Neural crest cell (in vitro differentiated cells): ENCODE measurements around the gene CEP170. TPM values are rescaled to one million over a fixed set of nuclear protein-coding genes. Genes with fewer than 3 reads are reported as not detected.
"Not testable (repeated sequence)": the region's sequence is repeated elsewhere in the genome, so short reads cannot be mapped to it uniquely, and the experiment has no call there.

Source experiments
- DNase-seq: peaks from one replicate; pipeline ENCODE4 v3.0.0; 2021; ENCODE audit warnings: low read depth, mixed read lengths, low spot score
- H3K27ac Mint-ChIP-seq: one replicate; pipeline ENCODE4 v1.8.0; 2021; ENCODE audit warnings: mild to moderate bottlenecking, mixed read lengths; ENCODE audit not compliant: unreplicated experiment
- H3K27me3 Mint-ChIP-seq: 2 replicates; pipeline ENCODE4 v1.8.0; 2021; ENCODE audit warnings: low read depth, mild to moderate bottlenecking, mixed read lengths
- H3K36me3 Mint-ChIP-seq: 2 replicates; pipeline ENCODE4 v1.8.0; 2021; ENCODE audit warnings: low read depth, mild to moderate bottlenecking, mixed read lengths
- H3K4me1 Mint-ChIP-seq: 2 replicates; pipeline ENCODE4 v1.8.0; 2021; ENCODE audit warnings: mixed read lengths
- H3K4me3 Mint-ChIP-seq: one replicate; pipeline ENCODE4 v1.8.0; 2021; ENCODE audit warnings: mild to moderate bottlenecking, mixed read lengths
- H3K9me3 Mint-ChIP-seq: 2 replicates; pipeline ENCODE4 v1.8.0; 2021; ENCODE audit warnings: mixed read lengths
- total RNA-seq: library from RNA; stranded (reverse); gene quantifications from 2 replicates; pipeline ENCODE4 v1.2.1, GENCODE V29; 2021

The CEP170 gene
- total RNA-seq, 1 donor from 2014 or later: 120 TPM

DNA sequence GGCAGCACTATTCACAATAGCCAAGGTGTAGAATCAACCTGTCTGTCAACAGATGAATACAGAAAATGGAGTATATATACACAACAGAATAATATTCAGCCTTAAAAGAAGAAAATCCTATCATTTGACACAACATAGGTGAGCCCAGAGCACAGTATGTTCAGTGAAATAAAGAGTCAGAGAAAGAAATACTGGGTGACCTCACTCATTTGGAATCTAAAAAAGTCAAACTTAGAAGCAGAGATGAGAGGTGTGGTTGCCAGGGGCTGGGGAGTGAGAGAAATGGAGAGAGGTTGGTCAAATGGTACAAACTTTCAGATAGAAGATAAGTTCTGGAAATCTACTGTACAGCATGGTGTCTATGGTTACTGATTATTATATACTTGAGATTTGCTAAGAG is 150.0 kb downstream of the CEP170 start:
- not testable (repeated sequence) for H3K27ac Mint-ChIP-seq, DNase-seq, H3K9me3 Mint-ChIP-seq, H3K27me3 Mint-ChIP-seq, H3K36me3 Mint-ChIP-seq, H3K4me1 Mint-ChIP-seq, H3K4me3 Mint-ChIP-seq

DNA sequence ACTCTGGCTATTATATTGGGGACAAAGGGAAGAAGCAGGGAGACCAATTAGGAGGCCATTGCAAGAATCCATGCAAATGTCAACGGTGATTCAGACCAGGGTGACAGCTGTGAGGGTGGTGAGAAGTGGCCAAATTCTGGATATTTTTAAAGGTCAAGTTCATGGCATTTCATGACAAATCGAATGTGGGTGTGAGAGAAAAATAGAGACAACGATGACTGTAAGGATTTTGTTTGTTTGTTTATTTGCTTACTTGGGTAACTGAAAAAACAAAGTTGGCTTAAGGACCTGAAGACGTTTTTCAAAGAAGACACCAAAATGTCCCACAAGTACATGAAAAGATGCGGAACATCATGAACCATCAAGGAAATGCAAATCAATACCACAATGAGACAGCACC is 150.6 kb downstream of the CEP170 start:
- not testable (repeated sequence) for DNase-seq, H3K9me3 Mint-ChIP-seq, H3K27me3 Mint-ChIP-seq, H3K4me3 Mint-ChIP-seq, H3K36me3 Mint-ChIP-seq, H3K27ac Mint-ChIP-seq, H3K4me1 Mint-ChIP-seq

DNA sequence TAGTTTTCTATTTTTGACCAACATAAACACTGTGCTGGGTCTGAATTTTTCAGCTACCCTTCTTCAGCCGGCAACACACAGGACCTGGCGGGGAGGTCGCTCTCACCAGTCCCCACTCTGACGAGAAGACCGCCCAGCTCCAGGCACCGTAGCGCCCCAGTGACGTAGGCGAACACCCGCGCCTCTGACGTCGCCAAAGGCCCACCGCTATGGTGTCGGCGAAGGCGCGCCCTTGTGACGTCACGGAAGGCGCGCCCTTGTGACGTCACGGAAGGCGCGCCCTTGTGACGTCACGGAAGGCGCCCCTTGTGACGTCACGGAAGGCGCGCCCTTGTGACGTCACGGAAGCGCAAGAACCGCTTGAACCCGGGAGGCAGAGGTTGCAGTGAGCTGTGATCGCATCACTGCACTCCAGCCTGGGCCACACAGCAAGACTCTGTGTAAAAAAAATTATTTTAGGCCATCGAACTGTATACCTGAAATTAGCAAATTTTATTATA is 153.5 kb downstream of the CEP170 start:
- H3K27me3 Mint-ChIP-seq, H3K36me3 Mint-ChIP-seq, H3K27ac Mint-ChIP-seq, DNase-seq, H3K9me3 Mint-ChIP-seq, H3K4me3 Mint-ChIP-seq, H3K4me1 Mint-ChIP-seq: not testable (repeated sequence)

DNA sequence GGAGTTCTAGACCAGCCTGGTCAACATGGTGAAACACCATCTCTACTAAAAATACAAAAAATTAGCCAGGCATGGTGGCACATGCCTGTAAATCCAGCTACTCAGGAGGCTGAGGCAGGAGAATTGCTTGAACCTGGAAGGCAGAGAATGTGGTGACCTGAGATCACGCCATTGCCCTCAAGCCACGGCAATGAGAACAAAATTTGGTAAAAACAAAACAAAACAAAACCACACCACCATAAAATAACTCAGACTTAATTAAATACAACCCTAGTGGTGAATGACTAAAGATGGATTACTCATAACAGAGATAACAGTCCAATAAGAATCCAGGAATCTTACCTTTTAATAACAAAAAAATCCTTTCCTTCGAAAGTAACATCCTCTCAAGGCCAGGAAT is 167.7 kb downstream of the CEP170 start:
- not testable (repeated sequence) for H3K27me3 Mint-ChIP-seq, H3K27ac Mint-ChIP-seq, H3K4me3 Mint-ChIP-seq, H3K4me1 Mint-ChIP-seq, H3K9me3 Mint-ChIP-seq, DNase-seq, H3K36me3 Mint-ChIP-seq

Other genes with a start within 250 kb of the CEP170 start
- 19.9 and 22.8 TPM in 2 replicates for gene SDCCAG8, start 760 bp upstream of the CEP170 start, total RNA-seq